Nephron (organoid): ENCODE data around the gene MED13L.

ENCODE experiments used
- H3K27ac Mint-ChIP-seq, 3 experiments: 2 replicates each; pipeline ENCODE4 v1.8.0; 2020; ENCODE audit warnings: mixed read lengths in 3 of 3, mild to moderate bottlenecking in 2 of 3, moderate library complexity in 1 of 3
- H3K27me3 Mint-ChIP-seq: 2 replicates; pipeline ENCODE4 v1.8.0; 2021; ENCODE audit warnings: low read depth, mild to moderate bottlenecking, moderate library complexity, mixed read lengths
- H3K36me3 Mint-ChIP-seq: 2 replicates; pipeline ENCODE4 v1.8.0; 2020; ENCODE audit warnings: low read depth, mixed read lengths
- H3K4me1 Mint-ChIP-seq: 2 replicates; pipeline ENCODE4 v1.8.0; 2020; ENCODE audit warnings: mixed read lengths
- H3K4me3 Mint-ChIP-seq, 3 experiments: 2 replicates each; pipeline ENCODE4 v1.8.0; 2020; ENCODE audit warnings: mild to moderate bottlenecking in 3 of 3, mixed read lengths in 3 of 3, moderate library complexity in 2 of 3
- H3K9me3 Mint-ChIP-seq: 2 replicates; pipeline ENCODE4 v1.8.0; 2020; ENCODE audit warnings: mixed read lengths
- TF ChIP-seq, protein P1 (sequence below), 3 experiments: fragments of 200-600 bp; sonication (generic); IDR thresholded peaks; one replicate each; pipeline ENCODE4 v1.5.0; 2021; ENCODE audit warnings: antibody characterized with exemption in 3 of 3; ENCODE audit not compliant: unreplicated experiment in 3 of 3

The MED13L gene

DNA sequence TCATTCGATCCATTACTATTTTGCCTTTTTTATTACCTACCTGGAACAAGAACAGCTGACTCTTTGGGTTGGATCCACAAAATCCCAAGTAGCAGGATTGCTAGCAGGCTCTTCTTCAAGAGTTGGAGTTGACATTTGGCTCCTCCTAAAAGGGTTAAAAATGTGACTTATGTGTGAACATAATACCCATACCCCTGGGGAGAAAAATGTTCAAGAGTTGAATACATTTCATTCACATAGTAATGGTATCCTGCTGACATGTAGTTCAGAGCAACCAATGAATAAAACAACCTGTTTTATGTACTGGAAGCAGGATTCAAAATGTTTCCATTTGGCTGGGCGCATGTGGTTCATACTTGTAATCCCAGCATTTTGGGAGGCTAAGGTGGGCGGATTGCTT is 264.7 kb downstream of the MED13L start:
- Mint-ChIP-seq H3K4me1 (no peaks in the 10 kb centered on the region), H3K27me3 (no peaks in the 10 kb centered on the region), H3K9me3 (no peaks in the 10 kb centered on the region), H3K36me3 (peaks cover 76% of the 10 kb centered on the region), H3K27ac (no peak overlapping the region), H3K4me3 (no peak overlapping the region)
- TF ChIP-seq, protein P1, sequence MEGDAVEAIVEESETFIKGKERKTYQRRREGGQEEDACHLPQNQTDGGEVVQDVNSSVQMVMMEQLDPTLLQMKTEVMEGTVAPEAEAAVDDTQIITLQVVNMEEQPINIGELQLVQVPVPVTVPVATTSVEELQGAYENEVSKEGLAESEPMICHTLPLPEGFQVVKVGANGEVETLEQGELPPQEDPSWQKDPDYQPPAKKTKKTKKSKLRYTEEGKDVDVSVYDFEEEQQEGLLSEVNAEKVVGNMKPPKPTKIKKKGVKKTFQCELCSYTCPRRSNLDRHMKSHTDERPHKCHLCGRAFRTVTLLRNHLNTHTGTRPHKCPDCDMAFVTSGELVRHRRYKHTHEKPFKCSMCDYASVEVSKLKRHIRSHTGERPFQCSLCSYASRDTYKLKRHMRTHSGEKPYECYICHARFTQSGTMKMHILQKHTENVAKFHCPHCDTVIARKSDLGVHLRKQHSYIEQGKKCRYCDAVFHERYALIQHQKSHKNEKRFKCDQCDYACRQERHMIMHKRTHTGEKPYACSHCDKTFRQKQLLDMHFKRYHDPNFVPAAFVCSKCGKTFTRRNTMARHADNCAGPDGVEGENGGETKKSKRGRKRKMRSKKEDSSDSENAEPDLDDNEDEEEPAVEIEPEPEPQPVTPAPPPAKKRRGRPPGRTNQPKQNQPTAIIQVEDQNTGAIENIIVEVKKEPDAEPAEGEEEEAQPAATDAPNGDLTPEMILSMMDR (IDR thresholded peaks at IDR 0.05; ENCODE audit: unreplicated experiment in 3 of 3), result no peak

DNA sequence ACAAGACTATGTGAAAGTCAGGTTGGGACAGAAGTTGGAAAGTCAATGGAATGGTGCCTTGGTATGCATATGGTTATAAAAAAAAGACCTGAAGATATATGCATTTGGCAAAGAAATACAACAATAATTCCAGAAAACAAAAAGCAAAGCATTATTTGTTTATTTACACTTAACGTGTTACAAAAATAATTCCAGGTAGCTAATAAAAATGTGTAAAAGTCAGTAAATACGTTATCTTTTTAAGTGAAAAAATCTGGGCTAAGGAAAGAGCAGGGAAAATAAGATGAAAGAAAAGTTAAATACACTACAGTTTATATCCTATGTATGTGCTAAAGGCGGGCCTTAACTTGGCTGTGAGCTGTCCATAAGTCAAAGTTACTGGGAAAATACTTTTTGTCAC is 266.3 kb downstream of the MED13L start:
- Mint-ChIP-seq H3K27me3 (no peaks in the 10 kb centered on the region), H3K9me3 (no peaks in the 10 kb centered on the region), H3K27ac (peak overlapping the region in 1 of 3 experiments; percentile 55), H3K4me3 (no peak overlapping the region), H3K36me3 (peaks cover 83% of the 10 kb centered on the region), H3K4me1 (no peaks in the 10 kb centered on the region)
- TF ChIP-seq, protein P1 (IDR thresholded peaks at IDR 0.05; ENCODE audit: unreplicated experiment in 3 of 3), result no peak

DNA sequence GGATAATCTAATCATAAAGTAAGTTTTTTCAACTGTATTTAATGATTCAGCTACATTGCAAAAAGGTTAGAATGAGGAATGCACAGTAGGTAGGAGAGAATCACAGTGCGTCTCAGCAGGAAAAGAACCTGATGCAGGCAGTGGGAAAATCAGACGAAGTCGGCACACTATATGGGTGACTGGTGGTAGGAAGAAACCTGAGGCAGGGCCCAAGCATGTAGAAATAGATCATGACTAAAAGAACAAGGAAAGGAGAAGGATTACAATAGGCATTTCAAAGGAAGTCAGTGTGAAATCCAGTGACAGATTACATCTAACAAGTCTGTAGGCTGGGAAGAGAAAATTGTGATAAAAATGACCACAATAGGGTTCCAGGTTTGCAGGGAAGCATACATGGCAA is 267.0 kb downstream of the MED13L start:
- TF ChIP-seq, protein P1 (IDR thresholded peaks at IDR 0.05; ENCODE audit: unreplicated experiment in 3 of 3), result no peak
- H3K9me3 Mint-ChIP-seq, result no peaks in the 10 kb centered on the region
- no peak overlapping the region for H3K27ac Mint-ChIP-seq
- no peak overlapping the region for H3K4me3 Mint-ChIP-seq
- peaks cover 90% of the 10 kb centered on the region for H3K36me3 Mint-ChIP-seq
- H3K27me3 Mint-ChIP-seq, result no peaks in the 10 kb centered on the region
- no peaks in the 10 kb centered on the region for H3K4me1 Mint-ChIP-seq

DNA sequence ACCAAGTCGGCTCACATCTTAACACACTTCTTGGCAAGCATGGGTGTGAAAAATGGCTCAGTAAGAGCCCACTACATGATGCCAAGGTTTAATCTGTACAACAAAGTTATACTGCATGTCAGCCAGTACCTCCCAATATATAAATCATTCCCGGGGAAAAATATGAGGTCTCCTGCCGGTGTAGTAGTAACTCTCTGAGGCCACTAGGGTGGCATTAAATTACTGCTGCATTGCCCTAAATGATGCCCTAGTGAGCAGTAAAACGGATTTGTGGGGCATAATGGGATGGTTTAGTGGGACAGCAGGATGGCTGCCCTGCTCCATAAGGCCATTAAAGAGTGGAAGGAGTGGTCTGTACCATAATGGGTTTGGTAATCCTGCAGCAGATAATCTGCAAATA is 267.7 kb downstream of the MED13L start:
- Mint-ChIP-seq H3K27me3 (no peaks in the 10 kb centered on the region), H3K4me1 (no peaks in the 10 kb centered on the region), H3K36me3 (peaks cover 89% of the 10 kb centered on the region), H3K27ac (no peak overlapping the region), H3K9me3 (no peaks in the 10 kb centered on the region), H3K4me3 (no peak overlapping the region)
- TF ChIP-seq, protein P1 (IDR thresholded peaks at IDR 0.05; ENCODE audit: unreplicated experiment in 3 of 3), result peak; percentile 15 to 24 (median 18)

DNA sequence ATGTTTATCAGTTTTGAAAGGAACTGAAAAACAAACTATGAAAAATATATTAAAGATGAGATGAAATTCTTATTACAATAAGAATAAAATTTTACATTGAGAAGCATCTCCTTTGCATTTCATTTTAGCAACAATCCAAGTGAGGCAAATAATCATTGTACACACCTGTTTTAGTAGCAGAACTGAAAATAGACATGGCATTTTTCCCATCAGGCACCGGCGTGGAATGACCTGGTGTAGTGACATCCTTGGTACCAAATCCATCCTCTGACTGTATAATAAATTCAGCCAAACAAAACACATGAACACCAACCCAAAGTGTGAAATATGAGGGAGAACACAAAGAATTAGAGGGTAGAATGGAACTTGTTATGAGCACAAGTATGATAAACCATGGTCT is 271.4 kb downstream of the MED13L start:
- H3K4me3 Mint-ChIP-seq, result no peak overlapping the region
- H3K36me3 Mint-ChIP-seq, result peaks cover 82% of the 10 kb centered on the region
- H3K4me1 Mint-ChIP-seq, result peaks cover 8% of the 10 kb centered on the region

More for the DNA sequence above, 271.4 kb downstream of the MED13L start:
- H3K27ac Mint-ChIP-seq, result no peak overlapping the region
- no peaks in the 10 kb centered on the region for H3K27me3 Mint-ChIP-seq
- H3K9me3 Mint-ChIP-seq, result no peaks in the 10 kb centered on the region
- TF ChIP-seq, protein P1 (IDR thresholded peaks at IDR 0.05; ENCODE audit: unreplicated experiment in 3 of 3), result no peak
